LHCN-M2 (cell line): ENCODE measurements around the gene RTTN. TPM values are rescaled to one million over a fixed set of nuclear protein-coding genes. Genes with fewer than 3 reads are reported as not detected.
A peak's percentile ranks its signal among the peaks of the same experiment; 100 is the strongest.

Source experiments
- DNase-seq: peaks from one replicate; pipeline ENCODE4 v3.0.0-alpha.2; 2012; ENCODE audit warnings: low read depth
- total RNA-seq: library from RNA; depleted of rRNA; stranded (reverse); fragments of >200 nt; gene quantifications from 2 replicates; pipeline ENCODE4 v1.2.3, GENCODE V29; 2014

Gene RTTN
- total RNA-seq, 1 experiment from 2014 or later, result 24.5 TPM

GRCh38 chr18:70197844-70198243, 7.6 kb downstream of the RTTN start:
- no peak for DNase-seq

- no peak for DNase-seq
These were observed 8.5 kb downstream of the RTTN start for GRCh38 chr18:70197026-70197425.

GRCh38 chr18:70195852-70196434, 9.5 kb downstream of the RTTN start:
- DNase-seq, result peak; percentile 47

GRCh38 chr18:70195014-70195614, 10.4 kb downstream of the RTTN start:
- no peak for DNase-seq

GRCh38 chr18:70194227-70194890, 11.1 kb downstream of the RTTN start:
- DNase-seq, result no peak

- DNase-seq, result no peak
These were observed 15.0 kb downstream of the RTTN start for GRCh38 chr18:70190529-70190928.

GRCh38 chr18:70188113-70188512, 17.4 kb downstream of the RTTN start:
- DNase-seq, result no peak

- no peak for DNase-seq
These were observed 22.0 kb downstream of the RTTN start for GRCh38 chr18:70183441-70183840.

- DNase-seq, result peak; percentile 11
These were observed 22.9 kb downstream of the RTTN start for GRCh38 chr18:70182548-70182947.

- DNase-seq, result no peak
These were observed 23.8 kb downstream of the RTTN start for GRCh38 chr18:70181725-70182124.

GRCh38 chr18:70181015-70181414, 24.5 kb downstream of the RTTN start:
- peak; percentile 79 for DNase-seq

GRCh38 chr18:70176537-70176936, 28.9 kb downstream of the RTTN start:
- DNase-seq, result no peak

- no peak for DNase-seq
These were observed 30.3 kb downstream of the RTTN start for GRCh38 chr18:70175216-70175615.

- no peak for DNase-seq
These were observed 33.3 kb downstream of the RTTN start for GRCh38 chr18:70172225-70172624.

- no peak for DNase-seq
These were observed 35.7 kb downstream of the RTTN start for GRCh38 chr18:70169747-70170146.

- DNase-seq, result no peak
These were observed 38.8 kb downstream of the RTTN start for GRCh38 chr18:70166668-70167067.

GRCh38 chr18:70165936-70166335, 39.6 kb downstream of the RTTN start:
- DNase-seq, result no peak

GRCh38 chr18:70160073-70160678, 45.3 kb downstream of the RTTN start:
- no peak for DNase-seq

- no peak for DNase-seq
These were observed 46.3 kb downstream of the RTTN start for GRCh38 chr18:70158992-70159717.

- DNase-seq, result no peak
These were observed 48.6 kb downstream of the RTTN start for GRCh38 chr18:70156886-70157285.

- DNase-seq, result peak; percentile 77
These were observed 50.8 kb downstream of the RTTN start for GRCh38 chr18:70154591-70155194.

- no peak for DNase-seq
These were observed 53.9 kb downstream of the RTTN start for GRCh38 chr18:70151614-70152013.
